Breast epithelium (tissue), 3 donors: ENCODE data around the gene FABP7.
A peak's percentile ranks its signal among the peaks of the same experiment; 100 is the strongest.

Experiments
- CTCF ChIP-seq, 3 donors: fragments of 450-650 bp; IDR thresholded peaks; one replicate each; pipeline ENCODE4 v1.5.1; 2016 to 2017; ENCODE audit warnings: antibody characterized with exemption in 3 of 3, mild to moderate bottlenecking in 3 of 3, moderate library complexity in 3 of 3
- POLR2A ChIP-seq: fragments of 450-650 bp; IDR thresholded peaks from one replicate; pipeline ENCODE4 v1.6.1; 2016; ENCODE audit warnings: antibody characterized with exemption, mild to moderate bottlenecking, moderate library complexity

GRCh38 chr6:122730775-122731386 is 48.6 kb upstream of the FABP7 start:
- TF ChIP-seq POLR2A (no peak), CTCF (IDR thresholded peaks at IDR 0.05) (peak; percentile 36 to 66 (median 60))
